ENCODE data around the gene ARL15. TPM values are rescaled to one million over a fixed set of nuclear protein-coding genes. Genes with fewer than 3 reads are reported as not detected.

ARL15 gene
- polyA plus RNA-seq, 1 of the 3 experiments (the other 2 are of a cell fraction): 6.4 TPM

GRCh38 chr5:53944981-53945380 lies 365.4 kb downstream of the ARL15 start:
- H3K27ac ChIP-seq (ENCODE audit: low read depth in 2 of 2, low read length in 1 of 2): no peak overlapping the region
- no peaks in the 10 kb centered on the region for H3K36me3 ChIP-seq (replicated peaks in 1 of 2; ENCODE audit: control insufficient read depth in 1 of 2, insufficient read depth in 2 of 2, low read length in 1 of 2)
- WGBS (ENCODE audit: low lambda C conversion rate): 81% methylated on average over 7 of the region's 7 CpGs
- H3K9me3 ChIP-seq: no peaks in the 10 kb centered on the region
- H2AFZ ChIP-seq (ENCODE audit: low read depth): no peak overlapping the region
- peaks cover 8% of the 10 kb centered on the region for H3F3A ChIP-seq (replicated peaks; ENCODE audit: insufficient read depth)
- no peak for DNase-seq
- H3K4me2 ChIP-seq: no peak overlapping the region
- no peak for TF ChIP-seq MXI1 (IDR thresholded peaks at IDR 0.05; ENCODE audit: low read depth, low read length)
- TF ChIP-seq USF2 (IDR thresholded peaks at IDR 0.05; ENCODE audit: borderline replicate concordance, low read depth, low read length): no peak
- no peak for TF ChIP-seq REST (IDR thresholded peaks at IDR 0.05; ENCODE audit: low read depth, low read length)
- no peak for TF ChIP-seq MEF2A (IDR thresholded peaks at IDR 0.05; ENCODE audit: borderline replicate concordance, low read depth)
- no peak for TF ChIP-seq SMC3 (IDR thresholded peaks at IDR 0.05; ENCODE audit: low read depth, low read length)
- no peak for TF ChIP-seq RXRA (IDR thresholded peaks at IDR 0.05; ENCODE audit: borderline replicate concordance, low read depth)
- TF ChIP-seq, protein P1, sequence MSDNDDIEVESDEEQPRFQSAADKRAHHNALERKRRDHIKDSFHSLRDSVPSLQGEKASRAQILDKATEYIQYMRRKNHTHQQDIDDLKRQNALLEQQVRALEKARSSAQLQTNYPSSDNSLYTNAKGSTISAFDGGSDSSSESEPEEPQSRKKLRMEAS (IDR thresholded peaks at IDR 0.05; ENCODE audit: low read depth): no peak
- TF ChIP-seq EZH2phosphoT487 (IDR thresholded peaks at IDR 0.05; ENCODE audit: borderline replicate concordance, low read depth): no peak
- no peak for TF ChIP-seq GABPA (IDR thresholded peaks at IDR 0.05; ENCODE audit: low read depth)
- no peak for TF ChIP-seq GATA2 (CRISPR knock-in tag; IDR thresholded peaks at IDR 0.05)
- TF ChIP-seq TEAD4 (IDR thresholded peaks at IDR 0.05; ENCODE audit: borderline replicate concordance, insufficient read depth): no peak
- TF ChIP-seq JUND (IDR thresholded peaks at IDR 0.05): no peak
- no peak for TF ChIP-seq YY1 (IDR thresholded peaks at IDR 0.05; ENCODE audit: low read depth)
- no peak for TF ChIP-seq TAF1 (IDR thresholded peaks at IDR 0.05; ENCODE audit: borderline replicate concordance, low read depth, low read length)
- TF ChIP-seq SIN3A (IDR thresholded peaks at IDR 0.05; ENCODE audit: borderline replicate concordance, low read depth, low read length): no peak
- TF ChIP-seq FOXM1 (IDR thresholded peaks at IDR 0.05; ENCODE audit: low read depth): no peak
- TF ChIP-seq USF1 (IDR thresholded peaks at IDR 0.05; ENCODE audit: borderline replicate concordance, low read depth): no peak
- no peak for TF ChIP-seq IRF3 (IDR thresholded peaks at IDR 0.05; ENCODE audit: low read depth, low read length)
- peaks cover 0 to 6% of the 10 kb centered on the region in 2 experiments; a peak in 1 of 4 replicates for H3K4me1 ChIP-seq (ENCODE audit: control insufficient read depth in 1 of 2, insufficient read depth in 2 of 2, low read depth in 1 of 2, low read length in 1 of 2)
- CTCF ChIA-PET: no interaction called here
- POLR2A ChIA-PET: no interaction called here
- H3K79me2 ChIP-seq (ENCODE audit: insufficient read depth): no peaks in the 10 kb centered on the region
- no peaks in the 10 kb centered on the region for H4K20me1 ChIP-seq (ENCODE audit: insufficient read depth)
- no peak overlapping the region for H3K4me3 ChIP-seq (ENCODE audit: low read depth in 2 of 2, low read length in 1 of 2)
- H3K9ac ChIP-seq: no peak overlapping the region
- H3K9me2 ChIP-seq: no peaks in the 10 kb centered on the region; the same call in 1 of the 2 replicates
- no peaks in the 10 kb centered on the region for H3K27me3 ChIP-seq (ENCODE audit: insufficient read depth)

Data from SK-N-SH (cell line).